ENCODE results near the gene ATP6V1F.
"Not testable (repeated sequence)": the region's sequence is repeated elsewhere in the genome, so short reads cannot be mapped to it uniquely, and the experiment has no call there.

The ATP6V1F gene

GRCh38 chr7:128903621-128904361, 41.1 kb downstream of the ATP6V1F start:
- no peak for DNase-seq (ENCODE audit: low read depth)

GRCh38 chr7:128904381-128905197, 41.9 kb downstream of the ATP6V1F start:
- no peak for DNase-seq (ENCODE audit: low read depth)

- no peak for DNase-seq (ENCODE audit: low read depth)
Observed at GRCh38 chr7:128906001-128906765, 43.5 kb downstream of the ATP6V1F start.

- no peak for DNase-seq (ENCODE audit: low read depth)
Observed at GRCh38 chr7:128906766-128907559, 44.3 kb downstream of the ATP6V1F start.

GRCh38 chr7:128908750-128909624, 46.3 kb downstream of the ATP6V1F start:
- no peak for DNase-seq (ENCODE audit: low read depth)

- no peak for DNase-seq (ENCODE audit: low read depth)
Observed at GRCh38 chr7:128909625-128910568, 47.2 kb downstream of the ATP6V1F start.

GRCh38 chr7:128910569-128910945, 47.9 kb downstream of the ATP6V1F start, which contains the start of gene KCP:
TSS of gene KCP (minus strand) at chr7:128910709. CDS start at chr7:128910676, 33 bp downstream.
- DNase-seq (ENCODE audit: low read depth), result no peak

- no peak for DNase-seq (ENCODE audit: low read depth)
Observed at GRCh38 chr7:128911423-128912031, 48.9 kb downstream of the ATP6V1F start.

- DNase-seq (ENCODE audit: low read depth), result no peak
Observed at GRCh38 chr7:128912281-128912680, 49.6 kb downstream of the ATP6V1F start.

GRCh38 chr7:128912709-128913495, 50.2 kb downstream of the ATP6V1F start:
- DNase-seq (ENCODE audit: low read depth), result not testable (repeated sequence)

- DNase-seq (ENCODE audit: low read depth), result no peak
Observed at GRCh38 chr7:128913870-128914565, 51.4 kb downstream of the ATP6V1F start.

GRCh38 chr7:128914566-128915151, 52.0 kb downstream of the ATP6V1F start:
- DNase-seq (ENCODE audit: low read depth), result no peak

- DNase-seq (ENCODE audit: low read depth), result no peak
Observed at GRCh38 chr7:128915271-128915819, 52.7 kb downstream of the ATP6V1F start.

All from activated T-cell treated with anti-CD3 and anti-CD28 coated beads for 1 hour (primary cell).